HG02798 (cell line): ENCODE data around the gene UMODL1.
"Not testable (repeated sequence)": the region's sequence is repeated elsewhere in the genome, so short reads cannot be mapped to it uniquely, and the experiment has no call there.

ENCODE experiments used
- ATAC-seq: cut with Tn5 transposase; IDR thresholded peaks from one replicate; pipeline ENCODE4 v1.9.1; 2021; ENCODE audit warnings: mild to moderate bottlenecking; ENCODE audit not compliant: unreplicated experiment, poor library complexity

Gene UMODL1

DNA sequence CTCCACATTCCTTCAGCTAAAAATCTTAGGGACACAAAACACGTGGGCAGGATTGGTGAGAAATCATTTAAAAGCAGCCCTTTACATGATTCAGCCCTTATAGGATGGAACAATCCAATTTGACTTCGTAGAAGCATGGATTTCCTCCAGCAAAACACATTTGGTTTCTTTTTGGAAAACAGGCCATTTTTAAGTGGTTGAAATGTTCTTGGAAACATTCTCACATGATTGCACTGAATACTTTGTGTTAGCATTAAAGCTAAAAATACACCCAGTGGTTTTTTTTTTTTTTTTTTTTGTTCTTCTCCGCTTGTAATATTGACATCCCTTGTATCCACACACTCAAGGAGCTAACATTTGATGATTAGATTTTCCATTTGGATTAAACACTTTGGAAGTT, 105.7 kb downstream of the UMODL1 start:
- ATAC-seq = no peak

DNA sequence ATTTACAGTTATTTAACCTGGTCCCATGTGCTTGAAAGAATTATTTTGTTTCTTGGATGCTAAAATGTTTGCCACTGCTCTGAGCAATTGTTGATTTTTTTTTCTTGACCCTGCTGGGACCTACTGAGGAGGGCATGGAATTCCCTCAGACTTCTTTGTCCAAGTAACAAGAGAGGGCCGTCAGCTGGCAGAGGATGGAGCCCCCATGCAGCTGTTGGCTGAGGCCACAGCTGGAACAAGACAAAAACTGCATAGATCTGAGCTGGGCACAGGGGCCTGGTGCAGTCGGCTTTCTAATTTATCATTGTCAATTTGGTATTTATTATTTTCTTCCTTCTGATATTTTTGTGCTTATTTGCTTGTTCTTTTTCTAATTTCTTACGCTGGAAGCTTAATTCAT, 108.2 kb downstream of the UMODL1 start:
- no peak for ATAC-seq

DNA sequence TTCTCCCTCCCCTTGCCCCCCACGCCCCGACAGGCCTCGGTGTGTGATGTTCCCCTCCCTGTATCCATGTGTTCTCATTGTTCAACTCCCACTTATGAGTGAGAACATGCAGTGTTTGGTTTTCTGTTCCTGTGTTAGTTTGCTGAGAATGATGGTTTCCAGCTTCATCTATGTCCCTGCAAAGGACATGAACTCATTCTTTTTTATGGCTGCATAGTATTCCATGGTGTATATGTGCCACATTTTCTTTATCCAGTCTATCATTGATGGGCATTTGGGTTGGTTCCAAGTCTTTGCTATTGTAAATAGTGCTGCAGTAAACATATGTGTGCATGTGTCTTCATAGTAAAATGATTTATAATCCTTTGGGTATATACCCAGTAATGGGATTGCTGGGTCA, 108.9 kb downstream of the UMODL1 start:
- not testable (repeated sequence) for ATAC-seq

DNA sequence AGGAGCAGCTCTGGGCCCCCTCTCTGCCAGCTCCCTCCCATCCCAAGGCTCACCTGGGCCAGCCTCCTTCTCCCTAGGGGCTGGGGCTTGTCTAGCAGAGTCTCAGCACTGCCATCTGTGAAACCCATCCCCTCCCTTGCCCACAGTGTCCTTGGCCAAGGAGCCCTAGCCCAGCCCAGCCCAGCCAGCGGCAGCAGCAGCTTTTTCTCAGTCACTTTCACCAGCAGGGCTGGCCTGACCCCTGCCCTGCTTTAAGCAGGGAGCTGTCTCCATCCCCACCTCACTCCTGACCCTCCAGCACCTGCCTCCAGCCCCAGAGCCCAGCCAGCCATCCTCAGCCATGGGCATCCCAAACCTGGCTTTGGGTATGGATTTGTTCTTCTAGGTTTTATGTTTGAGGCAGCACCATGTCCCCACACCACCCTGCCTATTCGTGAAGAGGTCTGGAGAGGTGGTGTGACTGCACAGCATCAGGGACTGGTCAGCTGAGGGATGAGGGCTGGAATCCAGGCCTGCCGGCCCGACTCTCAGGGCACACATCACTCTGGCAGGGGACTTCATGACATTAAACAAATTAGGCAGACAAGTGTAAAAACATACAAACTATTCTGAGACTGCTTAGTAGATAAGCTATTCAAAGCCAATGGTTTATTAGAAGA, 111.7 kb downstream of the UMODL1 start:
- no peak for ATAC-seq

DNA sequence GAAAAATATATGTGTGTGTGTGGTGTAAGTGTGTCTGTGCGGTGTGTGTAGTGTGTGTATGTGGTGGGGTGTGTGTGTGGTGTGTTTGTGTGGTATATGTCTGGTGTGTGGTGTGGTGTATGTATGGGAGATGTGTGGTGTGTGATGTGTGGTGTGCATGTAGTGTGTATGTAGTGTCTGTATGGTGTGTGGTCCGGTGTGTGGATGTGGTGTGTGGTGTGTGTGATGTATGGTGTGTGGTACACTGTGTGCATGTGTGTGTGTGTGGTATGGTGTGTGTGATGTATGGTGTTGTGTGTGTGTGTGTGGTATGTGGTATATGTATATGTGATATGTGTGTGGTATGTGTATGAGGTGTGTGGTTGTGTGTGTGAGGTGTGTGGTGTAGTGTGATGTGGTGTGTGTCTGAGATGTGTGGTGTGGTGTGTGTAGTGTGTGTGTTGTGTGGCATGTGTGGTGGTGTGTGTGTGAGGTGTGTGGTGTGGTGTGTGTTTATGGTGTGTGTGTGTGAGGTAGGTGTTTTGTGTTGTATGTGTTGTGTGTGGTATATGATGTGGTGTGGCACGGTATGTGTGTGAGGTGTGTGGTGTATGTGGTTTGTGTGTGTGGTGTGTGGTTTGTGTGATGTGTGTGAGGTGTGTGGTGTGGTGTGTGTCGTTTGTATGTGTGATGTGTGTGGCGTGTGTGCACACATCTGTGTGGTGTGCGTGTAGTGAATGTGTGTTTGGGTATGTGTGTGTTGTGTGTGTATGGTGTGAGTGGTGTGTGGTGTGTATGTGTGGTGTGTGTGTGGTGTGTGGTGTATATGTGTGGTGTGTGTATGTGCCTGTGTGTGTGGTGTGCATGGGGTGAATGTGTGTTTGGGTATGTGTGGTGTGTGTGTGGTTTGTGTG, 112.5 kb downstream of the UMODL1 start:
- ATAC-seq = no peak

DNA sequence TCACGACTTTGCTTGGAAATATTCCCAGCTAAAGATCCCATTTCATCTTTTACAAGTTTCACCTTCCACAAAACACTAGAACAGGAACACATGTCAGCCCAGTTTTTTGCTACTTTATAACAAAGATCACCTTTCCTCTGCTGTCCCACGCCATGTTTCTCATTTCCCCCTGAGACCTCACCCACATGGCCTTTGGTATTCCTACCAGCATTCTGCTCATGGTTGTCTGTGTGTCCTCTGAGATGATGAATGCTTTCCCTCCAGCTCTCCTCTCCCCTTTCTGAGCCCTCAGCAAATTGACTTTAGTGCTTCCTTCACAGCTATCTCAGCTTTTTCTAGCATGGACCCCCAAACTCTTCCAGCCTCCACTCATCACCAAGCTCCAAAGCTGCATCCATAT, 115.5 kb downstream of the UMODL1 start:
- no peak for ATAC-seq

DNA sequence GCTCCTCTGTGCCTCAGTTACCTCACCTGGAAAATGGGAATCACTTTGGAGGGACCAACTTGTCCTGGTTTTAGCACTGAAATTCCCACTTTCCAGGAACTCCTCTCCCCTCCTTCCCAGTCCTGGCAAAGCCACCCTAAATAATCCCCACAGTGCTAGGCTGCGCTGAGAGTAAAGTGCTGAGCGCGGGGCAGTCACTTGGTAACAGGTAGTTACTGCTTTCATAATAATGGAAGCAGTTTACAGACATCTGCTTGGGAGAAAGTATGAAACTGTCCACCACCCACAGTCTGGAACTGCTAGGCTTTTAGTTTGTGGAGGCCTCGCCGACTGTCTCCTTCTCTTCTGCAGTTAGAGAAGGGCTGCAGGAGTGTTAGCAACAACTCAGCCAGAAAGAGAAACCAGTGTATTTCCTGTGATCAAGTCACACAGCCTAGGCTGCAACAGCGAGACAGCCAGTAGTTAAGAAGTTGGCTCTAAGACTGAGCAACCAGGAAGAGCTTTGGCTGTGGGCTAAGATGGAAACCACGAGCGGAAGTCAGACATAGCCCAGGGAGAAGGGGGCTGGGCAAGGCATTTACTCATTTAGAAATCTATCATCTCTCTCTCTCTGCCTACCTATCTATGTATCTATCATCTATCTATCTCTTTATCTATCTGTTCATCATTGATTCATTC, 117.0 kb downstream of the UMODL1 start:
- ATAC-seq = peak; percentile 89

DNA sequence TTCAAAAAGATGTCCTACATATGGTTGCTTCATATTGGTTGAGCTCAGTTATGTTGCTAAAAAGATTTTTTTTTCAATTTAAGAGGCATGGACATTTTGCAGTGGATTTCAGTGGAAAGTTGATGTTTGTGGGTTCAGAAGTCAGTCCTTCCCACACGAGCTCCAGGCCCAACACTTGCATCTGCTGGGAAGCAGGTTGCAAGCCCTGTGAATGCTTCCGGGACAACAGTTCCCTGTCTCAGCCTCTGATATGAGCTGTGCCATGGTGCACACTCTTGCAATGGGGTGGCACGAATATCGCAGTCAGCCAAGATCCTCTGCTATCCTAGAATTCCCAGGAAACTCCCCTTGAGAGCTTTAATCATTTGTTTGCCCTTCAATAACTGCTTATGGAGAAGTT, 117.5 kb downstream of the UMODL1 start:
- ATAC-seq = no peak

DNA sequence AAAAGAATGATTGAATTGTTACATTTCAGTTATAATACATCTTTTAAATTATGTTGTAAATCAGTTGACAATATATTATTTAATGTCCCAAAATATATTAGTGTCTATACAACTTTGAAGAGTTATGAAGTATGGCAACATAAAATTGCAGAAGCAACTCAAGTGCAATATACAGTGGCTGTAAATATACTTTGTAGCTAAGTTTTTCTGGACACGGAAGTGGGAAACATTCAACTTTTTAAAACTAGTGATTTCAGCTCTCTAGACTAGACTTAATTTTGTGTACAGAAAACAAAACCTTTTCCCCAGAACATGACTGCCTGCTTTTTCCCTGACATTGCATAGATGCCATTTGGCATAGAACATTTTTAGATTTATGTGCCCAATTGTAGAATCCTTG, 118.3 kb downstream of the UMODL1 start:
- ATAC-seq = no peak

DNA sequence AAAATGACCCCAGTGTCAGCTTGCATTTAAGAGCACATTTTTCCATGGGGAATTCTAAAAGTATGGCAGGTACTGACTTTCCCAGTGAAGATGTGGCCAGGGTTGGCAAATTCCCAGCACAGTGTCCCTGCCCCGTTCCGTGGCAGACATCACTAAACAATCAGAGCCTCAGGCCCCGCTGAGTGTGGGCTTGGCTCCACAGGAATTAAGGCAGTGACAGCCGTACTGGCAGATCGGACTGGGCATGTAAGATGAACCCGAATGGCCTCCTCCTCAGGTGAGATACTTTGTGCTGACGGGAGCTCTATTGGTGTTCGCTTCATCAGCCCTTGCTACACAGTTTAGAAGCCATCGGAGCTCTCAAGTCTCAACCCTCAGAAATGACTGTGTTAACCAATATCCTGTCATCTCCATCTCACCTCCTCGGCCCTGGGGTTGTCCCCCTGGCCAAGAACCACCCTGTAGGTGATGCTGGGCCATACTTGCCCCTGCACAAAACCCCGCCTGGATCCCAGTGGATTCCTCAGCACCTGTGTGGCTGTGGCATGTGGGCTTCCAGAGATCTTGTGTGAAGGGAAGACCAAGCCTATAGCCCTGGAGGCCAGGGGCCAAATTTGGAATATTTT, 118.9 kb downstream of the UMODL1 start:
- ATAC-seq = no peak

DNA sequence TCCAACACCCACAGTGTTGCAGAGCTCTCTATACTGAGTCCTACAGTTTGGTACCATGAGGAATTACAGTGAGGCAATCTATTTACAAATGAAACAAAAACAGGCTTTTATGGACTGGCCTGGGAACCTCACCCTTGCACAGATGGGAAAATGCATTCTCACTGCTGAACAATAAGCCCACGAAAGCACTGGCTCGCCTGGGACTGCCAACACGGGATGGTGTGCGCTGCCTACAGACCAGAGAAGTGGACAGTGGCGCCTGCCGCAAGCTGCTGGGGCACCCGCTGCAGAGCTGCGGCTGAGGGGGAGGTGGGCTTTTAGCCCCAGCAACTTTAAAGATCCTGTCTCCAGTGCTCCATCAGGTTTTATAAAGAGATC, 119.4 kb downstream of the UMODL1 start:
- no peak for ATAC-seq

DNA sequence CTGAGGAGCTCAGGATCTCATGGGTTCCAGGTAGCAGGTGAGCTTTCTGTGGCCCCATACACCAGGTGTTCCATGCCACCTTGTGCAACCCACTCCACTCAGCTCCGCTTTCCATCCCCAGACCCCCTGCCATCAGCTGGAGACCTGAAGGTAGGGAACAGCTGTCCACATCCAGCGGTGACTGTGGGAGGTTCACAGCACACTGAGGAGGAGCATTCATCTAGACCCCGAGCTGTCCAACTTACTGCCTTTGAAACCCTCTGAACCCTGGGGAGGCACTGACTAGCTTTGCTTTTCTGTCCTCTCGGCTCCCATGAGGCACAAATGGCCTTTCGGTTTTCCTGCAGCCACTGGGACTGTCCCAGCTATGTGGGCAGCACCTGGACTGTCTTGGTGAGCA, 119.9 kb downstream of the UMODL1 start:
- ATAC-seq = no peak

DNA sequence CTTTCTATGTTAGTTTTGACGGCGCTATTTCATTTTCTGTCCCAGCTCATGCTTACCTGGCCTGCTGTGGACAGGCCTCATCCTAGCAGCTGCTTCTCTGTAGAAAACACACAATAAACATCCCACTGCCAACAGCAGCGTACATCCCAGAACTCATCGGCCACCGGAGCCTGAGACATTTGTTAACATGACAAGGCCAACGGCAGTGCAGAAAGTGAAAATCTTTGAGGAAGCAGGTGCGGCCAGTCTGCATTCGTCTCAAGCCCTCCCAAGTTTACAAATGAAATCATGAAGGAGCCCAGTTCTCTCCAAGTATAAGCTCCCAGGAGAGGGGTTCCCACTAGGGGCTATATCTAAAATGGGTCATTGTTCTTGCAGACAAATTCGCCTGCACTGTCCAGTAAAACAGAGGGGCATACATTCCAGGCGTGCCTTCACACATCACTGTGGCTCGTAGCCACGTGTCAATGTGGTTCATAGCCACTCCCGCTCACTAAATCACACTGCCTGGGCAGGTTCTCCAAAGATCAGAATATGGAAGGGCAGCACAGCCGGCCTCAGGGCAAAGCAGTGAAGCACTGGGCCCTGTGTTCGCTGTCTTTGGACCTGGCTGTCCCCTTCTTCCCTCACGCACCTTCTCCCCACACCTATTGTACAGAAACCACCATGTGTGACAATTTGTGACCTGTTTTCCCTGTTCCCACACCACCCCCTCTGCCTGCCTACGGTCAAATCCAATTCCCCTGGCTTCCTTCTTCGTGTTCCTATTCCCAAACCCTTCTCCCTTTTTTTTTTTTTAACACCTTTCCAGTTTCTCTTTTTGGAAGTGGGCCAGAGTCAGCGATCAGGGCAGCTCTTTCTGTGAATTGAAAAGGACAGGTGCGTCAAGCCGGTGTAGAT, 120.8 kb downstream of the UMODL1 start:
- ATAC-seq = no peak
